HL-60/S4 treated with retinoic acid at 250 ng/mL for 4 days and 3 days (cell line): ENCODE measurements around the gene GRB7.

Experiments
- in situ Hi-C: fragments of 300-500 bp; cut with MboI; formaldehyde crosslinking; loops from 2 replicates; pipeline ENCODE4 v1.7.0; 2022; ENCODE audit warnings: low sequenced_read_pairs

Gene GRB7

DNA sequence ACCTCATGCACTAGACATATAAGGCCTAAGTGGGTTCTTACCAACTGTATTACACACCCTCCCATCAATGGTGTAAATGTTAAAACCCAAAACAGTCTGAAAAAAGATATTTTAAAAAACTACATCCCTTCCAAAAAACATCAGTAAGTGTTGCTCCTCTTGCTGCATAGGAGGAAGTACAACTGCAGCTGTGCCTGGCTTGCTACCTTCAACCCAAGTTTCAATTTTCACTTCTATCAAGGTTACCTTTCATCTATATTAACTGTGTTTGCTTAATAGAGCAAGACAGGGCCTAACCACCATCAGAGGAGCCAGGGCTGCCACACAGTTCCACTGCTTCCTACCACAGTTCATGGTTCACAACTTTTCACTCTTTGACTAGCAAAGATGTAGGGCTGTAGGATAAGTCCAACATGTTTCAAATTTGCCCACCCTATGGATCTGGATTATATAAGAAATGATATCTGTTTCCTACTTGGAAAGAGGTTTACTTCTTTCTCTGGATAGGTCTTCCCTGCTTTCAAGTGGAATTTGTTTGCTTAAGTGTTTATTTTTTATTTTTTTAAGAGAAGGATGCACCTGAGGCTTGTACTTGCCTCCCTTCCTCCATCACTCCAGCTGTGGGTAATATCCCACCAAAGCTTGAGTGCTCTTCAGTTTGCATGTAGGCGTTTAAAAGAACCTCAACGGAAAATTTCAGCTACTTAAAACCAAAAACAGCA lies 56.7 kb downstream of the GRB7 start:
- in situ Hi-C loops, result no loop called here
